ENCODE data around the gene ANO3.
A peak's percentile ranks its signal among the peaks of the same experiment; 100 is the strongest.
"Not testable (repeated sequence)": the region's sequence is repeated elsewhere in the genome, so short reads cannot be mapped to it uniquely, and the experiment has no call there.

Gene ANO3

GRCh38 chr11:26632691-26633159, 300.8 kb downstream of the ANO3 start:
- DNase-seq: no peak

GRCh38 chr11:26643314-26643713, 311.4 kb downstream of the ANO3 start:
- DNase-seq: not testable (repeated sequence)

- DNase-seq: peak; percentile 72
These were observed 318.0 kb downstream of the ANO3 start for GRCh38 chr11:26649884-26650283.

GRCh38 chr11:26651916-26652315, 320.0 kb downstream of the ANO3 start:
- no peak for DNase-seq

- DNase-seq: no peak
These were observed 323.4 kb downstream of the ANO3 start for GRCh38 chr11:26655287-26655686.

GRCh38 chr11:26662916-26663315, 331.0 kb downstream of the ANO3 start:
- no peak for DNase-seq

- no peak for DNase-seq
These were observed 333.1 kb downstream of the ANO3 start for GRCh38 chr11:26665036-26665435.

- no peak for DNase-seq
These were observed 334.0 kb downstream of the ANO3 start for GRCh38 chr11:26665946-26666345.

GRCh38 chr11:26675233-26675928, 343.5 kb downstream of the ANO3 start:
- no peak for DNase-seq

GRCh38 chr11:26676641-26677040, 344.7 kb downstream of the ANO3 start:
- DNase-seq: no peak

GRCh38 chr11:26677566-26677965, 345.6 kb downstream of the ANO3 start:
- no peak for DNase-seq

GRCh38 chr11:26687351-26687750, 355.4 kb downstream of the ANO3 start:
- DNase-seq: no peak

- DNase-seq: no peak
These were observed 356.8 kb downstream of the ANO3 start for GRCh38 chr11:26688701-26689100.

- DNase-seq: no peak
These were observed 364.4 kb downstream of the ANO3 start for GRCh38 chr11:26696330-26696729.

- DNase-seq: no peak
These were observed 366.3 kb downstream of the ANO3 start for GRCh38 chr11:26698224-26698623.

GRCh38 chr11:26700574-26701235, 368.8 kb downstream of the ANO3 start:
- DNase-seq: no peak

GRCh38 chr11:26702406-26702805, 370.5 kb downstream of the ANO3 start:
- DNase-seq: no peak

GRCh38 chr11:26703411-26704191, 371.7 kb downstream of the ANO3 start:
- no peak for DNase-seq

GRCh38 chr11:26704249-26704648, 372.3 kb downstream of the ANO3 start:
- no peak for DNase-seq

- no peak for DNase-seq
These were observed 374.3 kb downstream of the ANO3 start for GRCh38 chr11:26706181-26706580.

GRCh38 chr11:26708736-26709456, 377.0 kb downstream of the ANO3 start:
- no peak for DNase-seq

GRCh38 chr11:26710489-26710888, 378.6 kb downstream of the ANO3 start:
- DNase-seq: no peak

GRCh38 chr11:26712497-26712896, 380.6 kb downstream of the ANO3 start:
- no peak for DNase-seq
